IPS-NIHi7 (cell line): ENCODE measurements around the gene TAF6L.
"Not testable (repeated sequence)": the region's sequence is repeated elsewhere in the genome, so short reads cannot be mapped to it uniquely, and the experiment has no call there.

ENCODE experiments used
- DNase-seq: peaks from one replicate; pipeline ENCODE4 v3.0.0; 2012; ENCODE audit warnings: mixed read lengths; ENCODE audit errors: extremely low spot score

Gene TAF6L

DNA sequence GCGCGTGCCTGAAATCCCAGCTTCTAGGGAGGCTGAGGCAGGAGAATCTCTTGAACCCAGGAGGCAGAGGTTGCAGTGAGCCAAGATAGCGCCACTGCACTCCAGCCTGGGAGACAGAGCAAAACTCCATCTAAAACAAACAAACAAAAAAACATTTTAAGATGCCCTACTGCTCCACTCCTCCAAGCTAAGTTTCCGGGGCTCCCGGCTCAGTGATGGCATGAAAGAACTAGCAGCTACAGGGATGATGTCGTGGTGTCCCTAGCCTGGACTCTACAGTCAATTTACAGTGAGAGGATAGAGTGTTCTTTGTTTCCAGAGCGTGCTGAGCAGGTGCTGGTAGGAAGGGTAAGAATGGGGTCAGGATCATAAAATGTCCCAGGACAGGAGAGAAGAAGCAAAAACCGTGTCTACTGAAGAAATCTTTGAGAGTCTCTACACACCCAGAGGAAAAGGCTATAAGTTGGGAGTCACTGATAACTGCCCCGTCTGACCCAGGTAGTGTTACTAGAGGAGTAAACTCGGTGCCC lies 16.0 kb upstream of the TAF6L start:
- DNase-seq: no peak

DNA sequence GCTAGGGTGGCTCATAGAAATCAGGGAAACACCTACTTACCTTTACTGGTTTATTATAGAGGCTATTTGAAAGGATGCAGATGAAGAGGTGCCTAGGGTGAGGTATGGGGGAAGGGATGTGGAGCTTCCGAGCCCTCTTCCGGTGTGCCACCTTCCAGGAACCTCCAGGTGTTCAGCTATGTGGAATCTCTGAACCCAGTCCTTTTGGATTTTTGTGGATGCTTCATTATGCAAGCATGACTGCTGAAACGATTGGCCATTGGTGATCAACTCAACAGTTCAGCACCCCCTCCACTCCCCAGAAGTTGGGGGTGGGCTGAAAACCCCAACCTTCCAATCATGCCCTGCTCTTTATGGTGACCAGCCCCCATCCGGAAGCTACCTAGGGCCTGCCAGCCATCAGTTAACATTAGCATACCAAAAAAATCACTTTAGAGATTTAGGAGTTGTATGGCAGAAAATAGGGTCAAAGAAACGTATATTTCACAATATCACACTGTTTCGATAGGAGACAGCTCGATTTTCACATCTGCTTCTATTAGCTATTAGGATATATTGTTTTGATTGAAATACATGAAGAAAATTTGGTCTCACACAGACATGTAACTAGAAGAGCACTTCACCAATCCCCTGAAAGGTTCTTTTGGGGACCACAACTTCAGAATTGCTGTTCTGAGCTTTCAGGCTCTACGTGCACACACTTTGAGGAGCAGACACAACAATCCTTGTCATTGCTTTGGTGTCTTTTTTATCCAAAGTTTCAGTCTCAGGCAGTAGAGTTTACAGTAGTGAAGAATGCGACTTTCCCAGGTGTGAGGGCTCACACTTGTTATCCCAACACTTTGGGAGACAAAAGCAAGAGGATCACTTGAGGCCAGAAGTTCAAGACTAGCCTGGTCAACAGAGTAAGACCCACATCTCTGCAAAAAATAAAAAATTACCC lies 13.1 kb upstream of the TAF6L start:
- DNase-seq: peak; percentile 55

DNA sequence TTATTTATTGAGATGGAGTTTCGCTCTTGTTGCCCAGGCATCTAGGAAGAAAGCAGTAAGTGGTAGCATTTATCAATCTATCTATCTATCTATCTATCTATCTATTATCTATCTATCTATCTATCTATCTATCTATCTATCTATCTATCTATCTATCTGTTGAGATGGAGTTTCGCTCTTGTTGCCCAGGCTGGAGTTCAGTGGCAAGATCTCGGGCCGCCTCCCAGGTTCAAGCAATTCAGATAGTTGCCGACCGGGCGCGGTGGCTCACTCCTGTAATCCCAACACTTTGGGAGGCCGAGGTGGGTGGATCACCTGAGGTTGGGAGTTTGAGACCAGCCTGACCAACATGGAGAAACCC lies 10.3 kb upstream of the TAF6L start:
- DNase-seq: not testable (repeated sequence)

DNA sequence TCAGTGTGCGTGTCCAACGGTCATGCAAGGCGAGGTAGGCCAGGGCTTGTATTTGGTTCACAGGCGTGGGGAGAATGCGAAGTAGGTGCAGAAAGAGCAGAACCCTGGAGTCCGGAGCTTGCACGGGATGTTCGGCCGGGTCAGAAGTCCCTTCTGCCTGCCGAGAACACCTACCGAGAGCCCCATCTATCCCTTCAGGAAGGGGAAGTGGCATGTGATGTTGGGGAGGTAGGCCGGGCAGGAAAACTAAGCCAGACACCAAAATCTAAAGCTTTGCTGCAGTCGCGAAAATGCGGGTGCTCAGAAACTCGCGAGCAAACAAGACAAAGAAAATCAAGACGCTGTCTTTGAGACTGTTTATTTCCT lies 435 bp upstream of the TAF6L start:
- DNase-seq: peak; percentile 33

DNA sequence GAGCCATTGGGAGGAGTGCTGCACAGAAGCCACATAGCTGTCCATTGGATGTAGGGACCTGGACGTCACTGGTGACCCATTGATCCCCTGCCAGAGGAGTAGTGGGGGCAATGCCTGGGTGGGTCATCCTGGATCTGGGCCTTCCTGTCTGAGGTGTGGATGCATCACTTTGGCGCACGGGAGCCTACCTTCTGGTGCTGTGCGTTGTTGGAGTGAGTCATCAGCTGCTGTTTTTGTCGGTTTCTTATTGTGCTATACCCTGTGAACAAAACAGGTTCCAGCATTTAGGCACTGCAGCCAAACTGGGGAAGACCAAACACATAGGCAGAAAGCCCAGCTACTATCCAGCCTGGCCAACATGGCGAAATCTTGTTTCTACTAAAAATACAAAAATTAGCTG lies 3.2 kb downstream of the TAF6L start:
- no peak for DNase-seq

DNA sequence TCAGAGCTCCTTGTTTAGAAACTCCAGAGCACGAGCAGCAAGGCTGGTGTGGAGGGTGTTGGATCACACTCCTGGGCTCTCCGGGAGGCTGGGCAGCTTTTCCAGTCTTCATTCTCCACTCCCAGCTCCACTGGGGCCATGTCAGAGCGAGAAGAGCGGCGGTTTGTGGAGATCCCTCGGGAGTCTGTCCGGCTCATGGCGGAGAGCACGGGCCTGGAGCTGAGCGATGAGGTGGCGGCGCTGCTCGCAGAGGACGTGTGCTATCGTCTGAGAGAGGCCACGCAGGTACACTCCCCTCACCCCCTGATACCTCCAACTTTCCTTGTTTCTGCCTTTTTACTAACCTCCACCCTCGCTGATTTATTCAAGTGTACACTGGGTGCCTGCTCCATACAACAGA lies 4.5 kb downstream of the TAF6L start:
- DNase-seq: no peak

DNA sequence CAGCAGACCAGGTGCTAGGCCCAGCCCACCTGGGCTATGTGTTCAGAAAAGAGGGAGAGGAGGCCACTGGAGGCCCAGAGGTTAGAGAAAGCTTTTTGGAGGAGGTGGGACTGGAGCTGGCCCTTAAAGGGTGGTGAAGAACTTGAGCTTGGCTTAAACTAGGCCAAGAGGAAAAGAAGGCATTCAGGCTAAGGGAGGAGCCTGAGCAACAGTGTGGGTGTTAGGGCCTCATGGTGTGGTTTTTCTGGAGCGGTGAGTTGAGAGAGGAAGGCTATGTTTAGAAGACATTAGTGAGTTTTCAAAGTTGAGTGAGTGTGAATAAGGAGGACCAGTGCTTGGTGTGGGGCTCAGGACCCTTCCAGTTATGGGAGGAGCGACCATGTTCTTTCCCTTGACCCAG lies 6.2 kb downstream of the TAF6L start:
- no peak for DNase-seq

DNA sequence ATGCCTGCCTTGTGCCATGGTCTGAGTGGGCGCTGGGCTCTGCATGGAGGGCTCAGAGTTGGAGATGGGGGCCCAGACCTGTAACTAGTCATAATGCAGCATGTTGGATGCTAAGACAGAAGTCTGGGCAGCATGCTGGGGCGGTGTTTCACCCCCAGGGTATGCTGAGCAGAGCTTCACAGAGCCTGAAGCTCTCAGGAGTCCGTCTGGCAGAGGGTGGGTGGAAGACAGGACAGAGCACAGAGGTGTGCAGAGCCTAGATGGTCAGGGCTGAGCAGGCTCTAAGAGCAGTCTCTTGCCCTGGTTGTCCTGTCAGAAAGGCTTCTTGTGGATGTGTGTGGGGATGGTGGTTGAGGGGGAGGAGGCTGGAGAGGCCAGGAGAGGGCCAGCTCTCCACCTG lies 7.2 kb downstream of the TAF6L start:
- DNase-seq: no peak

DNA sequence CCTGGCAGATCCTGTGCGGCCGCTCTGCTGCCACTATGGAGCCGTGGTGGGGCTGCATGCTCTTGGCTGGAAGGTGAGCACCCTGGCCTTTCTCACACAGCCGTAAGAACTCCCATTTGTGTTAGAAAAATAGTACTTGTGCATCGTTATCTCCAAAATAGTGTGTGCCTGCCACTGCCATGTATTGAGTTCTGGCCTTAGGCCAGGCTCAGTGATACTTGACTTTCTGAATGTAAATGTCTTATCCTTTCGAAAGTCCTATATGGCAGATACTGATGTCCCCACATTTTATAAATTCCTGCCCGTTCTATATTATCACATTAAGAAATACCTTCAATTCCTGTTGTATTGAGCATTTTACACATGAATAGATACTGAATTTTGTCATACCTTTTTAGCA lies 11.6 kb downstream of the TAF6L start:
- no peak for DNase-seq

DNA sequence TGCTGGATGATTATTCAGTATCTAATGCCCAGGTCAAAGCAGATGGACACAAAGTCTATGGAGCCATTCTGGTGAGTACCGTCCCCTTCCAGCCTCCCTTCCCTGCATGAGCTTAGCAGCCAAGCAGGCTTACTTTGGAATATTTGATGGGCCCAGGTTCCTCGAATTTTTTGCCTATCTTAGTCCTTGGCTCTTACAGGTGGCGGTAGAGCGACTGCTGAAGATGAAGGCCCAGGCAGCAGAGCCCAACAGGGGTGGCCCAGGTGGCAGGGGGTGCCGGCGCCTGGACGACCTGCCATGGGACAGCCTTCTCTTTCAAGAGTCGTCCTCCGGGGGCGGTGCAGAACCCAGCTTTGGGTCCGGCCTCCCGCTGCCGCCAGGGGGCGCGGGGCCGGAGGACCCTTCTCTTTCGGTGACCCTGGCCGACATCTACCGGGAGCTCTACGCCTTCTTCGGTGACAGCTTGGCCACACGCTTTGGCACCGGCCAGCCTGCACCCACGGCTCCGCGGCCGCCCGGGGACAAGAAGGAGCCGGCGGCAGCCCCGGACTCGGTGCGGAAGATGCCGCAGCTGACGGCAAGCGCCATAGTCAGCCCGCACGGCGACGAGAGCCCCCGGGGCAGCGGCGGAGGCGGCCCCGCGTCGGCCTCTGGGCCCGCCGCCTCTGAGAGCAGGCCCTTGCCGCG lies 15.3 kb downstream of the TAF6L start:
- peak; percentile 92 for DNase-seq

DNA sequence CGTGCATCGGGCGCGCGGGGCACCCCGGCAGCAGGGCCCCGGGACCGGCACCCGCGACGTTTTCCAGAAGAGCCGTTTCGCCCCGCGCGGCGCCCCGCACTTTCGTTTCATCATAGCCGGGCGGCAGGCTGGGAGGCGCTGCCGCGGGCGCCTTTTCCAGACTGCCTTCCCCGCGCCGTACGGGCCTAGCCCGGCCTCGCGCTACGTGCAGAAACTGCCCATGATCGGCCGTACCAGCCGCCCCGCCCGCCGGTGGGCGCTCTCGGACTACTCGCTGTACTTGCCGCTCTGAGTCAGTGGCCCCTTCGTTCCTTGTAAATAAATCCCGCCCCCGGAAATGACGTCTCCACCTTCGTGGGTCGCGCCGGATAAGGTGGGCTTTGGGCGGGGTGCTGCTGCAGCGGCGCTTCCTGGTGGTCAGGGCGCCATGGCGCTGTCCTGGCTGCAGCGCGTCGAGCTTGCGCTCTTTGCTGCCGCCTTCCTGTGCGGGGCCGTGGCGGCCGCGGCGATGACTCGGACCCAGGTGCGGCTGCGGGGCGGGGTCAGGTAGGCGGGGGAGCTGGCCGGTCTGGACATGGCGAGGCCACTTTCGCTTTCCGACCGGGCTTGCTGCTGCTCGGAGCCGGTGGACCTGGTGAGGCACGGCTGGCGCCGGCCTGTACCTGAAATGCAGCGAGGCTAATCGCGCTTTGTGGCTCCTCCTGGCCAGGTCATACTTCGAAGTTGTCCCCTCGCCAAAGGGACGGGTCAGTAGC lies 16.0 kb downstream of the TAF6L start, which contains the start of gene TMEM179B:
Gene TMEM179B (plus strand): TSS at position 398 of the 755 bp plus-strand sequence. CDS start 30 bp downstream, at position 428.
- peak; percentile 93 for DNase-seq

DNA sequence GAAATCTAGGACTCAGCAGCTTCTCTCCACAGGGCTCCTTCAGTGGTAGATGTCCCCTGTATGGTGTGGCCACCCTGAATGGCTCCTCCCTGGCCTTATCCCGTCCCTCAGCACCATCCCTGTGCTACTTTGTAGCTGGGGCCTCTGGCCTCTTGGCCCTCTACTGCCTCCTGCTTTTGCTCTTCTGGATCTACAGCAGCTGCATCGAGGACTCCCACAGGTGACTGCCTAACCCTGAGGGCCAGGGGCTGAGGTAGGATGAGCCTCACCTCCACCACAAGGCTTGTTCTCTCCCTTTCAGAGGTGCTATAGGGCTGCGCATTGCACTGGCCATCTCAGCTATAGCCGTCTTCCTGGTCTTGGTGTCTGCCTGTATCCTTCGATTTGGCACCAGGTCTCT lies 17.8 kb downstream of the TAF6L start:
- DNase-seq: no peak

DNA sequence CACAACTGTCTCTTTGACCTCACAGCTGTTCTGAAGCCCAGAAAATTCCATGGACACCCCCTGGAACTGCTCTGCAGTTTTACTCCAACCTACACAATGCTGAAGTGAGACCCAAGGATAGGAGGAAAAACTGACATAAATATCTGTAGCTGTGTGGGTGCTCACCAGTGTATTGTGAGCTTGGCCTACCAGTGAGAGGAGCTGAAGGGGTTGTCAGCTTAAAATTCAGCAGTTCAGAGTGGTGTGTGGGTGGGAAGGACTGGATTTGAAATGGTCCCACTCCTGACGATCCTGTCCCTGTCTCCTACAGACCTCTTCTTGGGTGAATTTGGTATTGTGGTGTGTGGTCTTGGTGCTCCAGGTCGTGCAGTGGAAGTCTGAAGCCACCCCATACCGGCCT lies 18.4 kb downstream of the TAF6L start:
- DNase-seq: no peak

DNA sequence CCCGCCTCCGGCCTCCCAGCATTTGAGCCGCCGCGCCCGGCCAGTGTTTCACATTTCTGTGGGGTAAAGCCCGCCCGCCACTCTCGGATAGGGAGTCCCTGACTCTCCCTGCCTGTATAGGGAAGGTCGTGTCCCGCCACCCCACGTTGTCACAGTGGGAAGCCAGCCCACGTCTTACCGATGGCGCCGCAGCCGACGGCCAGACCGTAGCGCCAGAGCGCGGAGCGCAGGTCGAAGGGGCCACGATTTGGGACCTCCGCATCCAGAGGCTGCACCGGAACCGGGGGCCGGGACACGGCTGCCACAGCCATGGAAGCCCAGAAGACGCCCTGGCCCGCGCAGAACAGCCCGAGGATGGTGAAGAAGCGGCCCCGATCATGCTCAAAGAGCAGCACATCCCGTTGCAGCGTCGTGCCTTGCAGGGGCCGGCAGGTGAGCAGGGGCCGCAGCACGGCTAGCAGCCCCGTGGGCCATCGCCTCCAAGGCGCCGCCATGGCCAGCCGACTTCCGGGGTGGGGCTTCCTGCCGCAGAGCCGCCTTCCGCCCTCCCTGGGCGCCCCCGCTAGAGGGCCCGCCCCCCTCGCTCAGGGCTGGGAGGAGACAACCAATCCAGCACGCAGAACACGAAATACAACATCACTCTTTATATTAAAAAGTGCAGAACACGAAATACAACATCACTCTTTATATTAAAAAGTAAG lies 20.5 kb downstream of the TAF6L start, which contains the start of gene TMEM223:
Gene TMEM223 (minus strand): TSS at position 506 of the 701 bp plus-strand sequence. CDS start 12 bp downstream, at position 494.
- DNase-seq: peak; percentile 93

DNA sequence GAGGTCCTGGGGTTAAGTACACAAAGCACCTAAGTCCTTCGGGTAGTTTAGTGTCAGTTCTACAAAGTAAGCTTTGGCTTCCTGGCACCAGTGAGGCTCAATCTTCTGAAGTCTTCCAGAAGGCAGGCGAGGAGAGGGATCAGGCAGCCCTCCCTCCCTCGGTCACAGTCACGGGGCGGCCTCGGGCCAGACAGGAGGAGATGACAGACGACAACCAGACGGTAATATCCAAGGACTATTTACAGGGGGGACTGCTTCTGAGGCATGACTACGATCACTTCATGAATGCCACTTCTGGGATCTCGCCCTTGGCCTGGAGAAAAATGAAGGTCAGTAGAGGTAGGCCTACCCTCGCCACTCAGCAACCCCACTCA lies 21.0 kb downstream of the TAF6L start:
- DNase-seq: peak; percentile 42

DNA sequence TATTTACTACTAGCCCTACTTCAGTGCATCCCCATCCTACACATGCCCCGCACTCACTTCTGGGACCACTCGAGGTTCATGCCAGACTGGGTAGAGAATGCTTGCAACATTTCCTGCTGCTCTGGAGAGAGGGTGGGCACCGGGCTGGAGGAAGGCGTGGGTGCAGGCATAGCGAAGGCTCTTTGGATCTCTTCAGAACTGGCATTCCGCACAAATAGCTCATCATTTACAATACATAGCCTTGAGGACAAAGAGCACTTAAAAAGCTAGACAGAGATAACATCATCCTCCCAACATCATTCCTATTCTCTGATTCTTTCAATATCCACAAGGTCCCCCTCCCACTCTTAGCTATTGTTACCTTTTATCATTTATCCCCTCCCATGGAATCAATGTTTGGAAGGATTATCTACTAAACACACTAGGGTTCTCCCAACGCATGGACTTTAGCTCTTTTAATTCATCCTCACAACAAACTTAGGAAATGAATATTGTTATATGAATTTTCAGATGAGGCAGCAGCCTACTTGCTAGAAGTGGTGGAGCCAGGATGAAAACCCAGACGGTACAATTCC lies 23.1 kb downstream of the TAF6L start:
- no peak for DNase-seq

DNA sequence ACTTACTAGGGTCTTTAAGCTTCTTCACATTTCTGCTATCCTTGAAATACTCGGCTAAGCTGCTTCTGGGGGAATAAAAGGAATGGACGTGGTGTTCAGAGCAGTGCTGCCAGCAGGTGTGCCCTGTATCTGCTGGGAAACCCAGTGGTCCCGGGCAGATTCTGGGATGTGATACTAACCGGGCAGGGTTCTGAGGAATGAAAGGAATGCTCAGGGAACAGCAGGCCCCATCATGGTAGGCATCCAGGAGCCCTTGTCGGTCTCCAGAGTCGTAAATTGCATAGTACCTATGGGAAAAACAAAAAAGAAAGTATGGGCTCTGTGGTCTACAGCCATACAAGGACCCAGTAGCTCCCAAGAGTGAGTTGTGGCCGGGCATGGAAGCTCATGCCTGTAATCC lies 25.1 kb downstream of the TAF6L start:
- DNase-seq: no peak

DNA sequence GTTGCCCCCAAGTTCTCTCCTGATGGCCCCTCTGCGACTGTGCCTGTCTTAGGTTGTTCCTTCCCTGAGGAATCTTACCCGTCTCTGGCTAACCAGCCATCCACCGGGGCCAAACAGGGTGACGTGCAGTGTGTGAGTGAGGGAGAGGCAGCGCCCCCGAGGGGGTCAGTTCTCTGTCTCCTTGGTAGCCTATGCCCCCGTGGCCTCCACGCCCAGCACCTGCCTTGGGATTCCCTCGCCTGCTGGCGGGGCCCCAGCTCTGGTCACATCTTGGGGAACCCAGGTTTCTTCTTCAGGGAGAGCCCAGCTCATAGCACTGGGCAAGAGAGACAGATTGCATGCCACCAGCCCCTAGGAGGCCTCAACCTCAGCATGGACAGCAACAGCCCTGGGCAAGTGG lies 28.3 kb downstream of the TAF6L start:
- no peak for DNase-seq

DNA sequence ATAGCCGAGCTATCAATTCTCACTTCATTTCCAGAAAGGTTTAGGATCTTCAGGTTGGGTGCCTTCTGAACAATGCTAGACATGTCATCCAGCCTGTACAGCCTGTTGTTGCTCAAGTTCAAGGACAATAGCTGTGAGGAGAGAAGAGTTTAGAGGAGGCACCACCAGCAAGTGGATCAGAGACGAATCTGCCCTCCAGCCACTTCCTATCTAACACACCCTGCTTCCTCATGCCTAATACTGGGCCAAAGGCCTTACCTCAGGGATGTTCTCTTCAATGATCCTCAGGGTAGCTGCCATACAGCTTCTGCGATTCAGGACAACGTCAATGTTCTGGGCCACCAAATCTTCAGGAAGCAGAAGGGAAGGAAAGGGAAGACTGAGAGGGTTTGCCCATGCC lies 29.9 kb downstream of the TAF6L start:
- no peak for DNase-seq

DNA sequence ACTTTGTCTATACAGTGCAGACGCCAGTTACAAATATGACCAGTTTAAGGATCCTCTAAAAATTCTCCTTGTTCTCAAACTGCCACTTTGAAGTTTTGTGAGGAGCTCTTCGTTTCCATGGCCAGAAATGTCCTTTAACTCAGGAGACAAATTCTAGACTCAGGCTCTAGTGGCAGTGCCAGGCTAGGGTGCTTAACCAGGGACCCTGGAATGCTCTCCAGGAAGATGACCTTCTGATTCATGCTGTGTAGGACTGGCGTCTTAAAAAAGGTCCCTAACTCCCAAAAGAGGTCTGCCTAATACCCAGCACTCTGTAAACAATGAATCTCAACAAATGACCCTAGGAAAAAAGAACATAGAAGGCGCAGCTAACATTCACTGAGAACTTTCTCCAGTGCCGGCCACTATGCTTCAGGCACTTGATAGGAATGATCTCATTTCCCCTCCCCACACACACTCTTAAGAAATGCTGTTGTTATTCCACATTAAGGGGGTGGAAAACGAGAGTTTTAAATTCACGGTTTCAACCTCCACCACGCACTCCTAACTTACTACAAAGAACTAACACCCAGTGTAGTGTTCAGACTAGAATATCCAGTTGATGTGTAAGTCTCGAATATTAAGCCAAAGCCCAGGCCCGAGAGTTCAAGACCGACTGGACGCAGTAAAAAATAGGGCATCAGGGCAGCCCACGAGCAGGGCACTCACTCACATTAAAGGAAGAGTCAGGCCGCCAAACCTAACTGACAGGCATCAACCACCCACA lies 33.3 kb downstream of the TAF6L start:
- DNase-seq: no peak
